OCI-LY3 (cell line): ENCODE data around the gene LRRC9.

Source experiments
- H2AFZ ChIP-seq: fragments of 200-600, 300-600 bp; shearing (Covaris generic); 2 replicates; pipeline ENCODE4 v1.6.0; 2014; ENCODE audit warnings: antibody characterized with exemption, low read depth, low read length
- H3K27ac ChIP-seq: fragments of 200-600, 300-600 bp; sonication (generic); 2 replicates; pipeline ENCODE4 v1.5.1; 2014; ENCODE audit warnings: mild to moderate bottlenecking, low read length, moderate library complexity, mixed read lengths
- H3K27me3 ChIP-seq: fragments of 200-600, 300-600 bp; sonication (generic); 2 replicates; pipeline ENCODE4 v1.6.1; 2014; ENCODE audit warnings: low read depth, low read length, mixed read lengths
- H3K36me3 ChIP-seq: fragments of 200-600, 300-600 bp; sonication (generic); replicated peaks from 2 replicates; pipeline ENCODE3; 2014; ENCODE audit warnings: low read depth, low read length, mixed read lengths
- H3K4me1 ChIP-seq: fragments of 300-600, 200-600 bp; sonication (generic); 2 replicates; pipeline ENCODE4 v1.6.1; 2014; ENCODE audit warnings: low read length, mixed read lengths
- H3K4me2 ChIP-seq: fragments of 200-600, 300-600 bp; sonication (generic); 2 replicates; pipeline ENCODE4 v1.6.1; 2014; ENCODE audit warnings: low read length, mixed read lengths
- H3K4me3 ChIP-seq: fragments of 300-600, 200-600 bp; sonication (generic); 2 replicates; pipeline ENCODE4 v1.5.1; 2014; ENCODE audit warnings: antibody characterized with exemption, mild to moderate bottlenecking, low read length, moderate library complexity
- H3K79me2 ChIP-seq: fragments of 300-600, 200-600 bp; shearing (Covaris generic); 2 replicates; pipeline ENCODE4 v1.6.1; 2014; ENCODE audit warnings: mild to moderate bottlenecking, low read length, mixed read lengths
- H3K9ac ChIP-seq: fragments of 300-600, 200-600 bp; shearing (Covaris generic); 2 replicates; pipeline ENCODE4 v1.6.0; 2014; ENCODE audit warnings: mild to moderate bottlenecking, low read length, moderate library complexity
- H3K9me3 ChIP-seq: fragments of 200-600, 300-600 bp; shearing (Covaris generic); 2 replicates; pipeline ENCODE4 v1.6.1; 2014; ENCODE audit warnings: low read length, mixed read lengths; ENCODE audit not compliant: insufficient read depth
- H4K20me1 ChIP-seq: fragments of 200-600, 300-600 bp; sonication (generic); 2 replicates; pipeline ENCODE4 v1.6.1; 2016; ENCODE audit warnings: low read length, mixed read lengths; ENCODE audit not compliant: insufficient read depth
- CTCF ChIP-seq: fragments of 200-600, 300-600 bp; sonication (generic); IDR thresholded peaks from 2 replicates; pipeline ENCODE4 v1.5.1; 2014; ENCODE audit warnings: antibody characterized with exemption, low read length, low read depth
- EZH2phosphoT487 ChIP-seq: fragments of 200-600 bp; shearing (Covaris generic); IDR thresholded peaks from 2 replicates; pipeline ENCODE4 v1.6.1; 2018; ENCODE audit warnings: antibody characterized with exemption, mixed run types, low read depth

LRRC9 gene

DNA sequence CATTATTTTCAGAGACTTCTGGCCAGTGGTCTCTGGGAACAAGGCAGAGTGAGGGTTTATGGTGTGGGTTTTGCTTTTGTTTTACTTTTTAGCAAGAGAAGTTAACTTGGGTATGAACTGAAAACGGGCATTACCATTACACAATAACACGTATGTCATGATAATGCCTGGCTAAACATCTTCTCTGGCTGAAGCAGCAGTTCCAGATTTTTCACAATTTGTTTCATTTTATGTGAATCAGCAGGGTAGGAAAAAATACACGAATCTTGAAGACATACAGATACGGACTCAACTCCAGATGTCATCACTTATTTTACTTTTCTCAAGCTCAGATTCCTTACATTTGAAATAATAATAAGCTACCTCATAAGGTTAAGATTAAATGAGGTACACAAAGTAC, 169.3 kb downstream of the LRRC9 start:
- Histone ChIP-seq H3K36me3 (no peaks in the 10 kb centered on the region), H3K79me2 (peaks cover 22% of the 10 kb centered on the region), H2AFZ (no peak overlapping the region), H3K27ac (no peak overlapping the region), H4K20me1 (0 out of 2 replicates have a peak, but pooled peaks cover 3% of the 10 kb centered on the region), H3K4me3 (no peak overlapping the region), H3K4me2 (no peak overlapping the region), H3K9ac (no peak overlapping the region), H3K27me3 (no peaks in the 10 kb centered on the region), H3K9me3 (no peaks in the 10 kb centered on the region), H3K4me1 (peaks cover 15% of the 10 kb centered on the region)
- TF ChIP-seq CTCF (no peak), EZH2phosphoT487 (no peak)

DNA sequence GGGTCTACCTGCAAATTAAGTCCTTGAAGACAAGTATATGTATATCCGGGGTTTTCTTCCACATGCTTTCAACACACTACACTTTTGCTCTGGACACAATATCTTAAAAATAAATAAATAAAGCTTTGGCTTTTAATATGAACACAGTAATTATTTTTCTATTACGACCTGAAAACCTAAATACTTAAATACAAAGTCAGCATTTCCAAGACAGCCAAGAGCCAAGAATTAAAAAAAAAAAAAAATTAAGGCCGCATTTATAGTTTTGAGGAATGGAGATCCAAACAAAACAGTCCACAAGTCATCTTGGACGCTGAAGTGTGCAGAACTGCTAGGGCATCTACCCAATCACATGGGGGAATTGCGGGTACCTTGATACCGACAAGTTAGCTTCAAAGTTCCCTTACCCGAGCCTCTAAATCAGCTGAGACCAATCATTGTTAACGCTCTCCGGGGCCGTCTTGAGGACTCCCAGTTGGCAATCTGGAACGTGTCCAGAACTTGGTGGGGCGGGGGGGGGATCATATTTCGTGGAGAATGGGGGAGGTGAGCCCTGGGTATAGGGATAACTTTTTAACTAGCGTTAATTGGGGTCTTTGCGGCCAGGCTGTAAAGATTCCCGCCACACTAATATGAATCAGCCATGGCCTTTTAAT, 171.0 kb downstream of the LRRC9 start:
- H3K4me2 ChIP-seq, result peak overlapping the region; percentile 64
- H4K20me1 ChIP-seq, result peaks cover 7% of the 10 kb centered on the region; the same call in 1 of the 2 replicates
- peak overlapping the region; percentile 93 for H3K9ac ChIP-seq
- no peaks in the 10 kb centered on the region for H3K36me3 ChIP-seq
- no peaks in the 10 kb centered on the region for H3K27me3 ChIP-seq
- peaks cover 27% of the 10 kb centered on the region for H3K4me1 ChIP-seq
- peaks cover 39% of the 10 kb centered on the region for H3K79me2 ChIP-seq
- peak overlapping the region; percentile 97 for H3K4me3 ChIP-seq
- H3K27ac ChIP-seq, result peak overlapping the region; percentile 96
- H3K9me3 ChIP-seq, result no peaks in the 10 kb centered on the region
- H2AFZ ChIP-seq, result peak overlapping the region; percentile 97
- TF ChIP-seq CTCF, result no peak
- no peak for TF ChIP-seq EZH2phosphoT487

GRCh38 chr14:60091550-60092525, 171.9 kb downstream of the LRRC9 start, which contains the start of gene PCNX4:
TSS of gene PCNX4 (plus strand) at chr14:60091923. CDS start at chr14:60107639, 15,716 bp downstream.
- peak within 1 kb of the TSS; percentile 97 for H3K4me3 ChIP-seq
- peak within 1 kb of the TSS; percentile 89 for H3K4me2 ChIP-seq
- H3K36me3 ChIP-seq, result no peaks in the 10 kb centered on the region
- peak within 1 kb of the TSS; percentile 96 for H3K27ac ChIP-seq
- TF ChIP-seq CTCF, result no peak
- no peak for TF ChIP-seq EZH2phosphoT487
- H2AFZ ChIP-seq, result peak within 1 kb of the TSS; percentile 97
- H3K4me1 ChIP-seq, result peaks cover 27% of the 10 kb centered on the region
- H3K27me3 ChIP-seq, result no peaks in the 10 kb centered on the region
- H3K9me3 ChIP-seq, result no peaks in the 10 kb centered on the region
- H3K79me2 ChIP-seq, result peaks cover 48% of the 10 kb centered on the region
- peaks cover 14% of the 10 kb centered on the region; the same call in 1 of the 2 replicates for H4K20me1 ChIP-seq
- peak within 1 kb of the TSS; percentile 93 for H3K9ac ChIP-seq

GRCh38 chr14:60092526-60092920, 172.6 kb downstream of the LRRC9 start:
- Histone ChIP-seq H3K9me3 (no peaks in the 10 kb centered on the region), H4K20me1 (peaks cover 14% of the 10 kb centered on the region; the same call in 1 of the 2 replicates), H3K27ac (peak overlapping the region; percentile 96), H3K4me3 (peak overlapping the region; percentile 97), H3K27me3 (no peaks in the 10 kb centered on the region), H2AFZ (peak overlapping the region; percentile 76), H3K79me2 (peaks cover 54% of the 10 kb centered on the region), H3K36me3 (peaks cover 6% of the 10 kb centered on the region), H3K4me2 (peak overlapping the region; percentile 89), H3K4me1 (peaks cover 27% of the 10 kb centered on the region), H3K9ac (peak overlapping the region; percentile 93)
- TF ChIP-seq EZH2phosphoT487, result no peak
- no peak for TF ChIP-seq CTCF
